BLaER1 treated with 17β-estradiol and CSF1 and Interleukin-3, amounts not matched to agents 10 nM and 100 nM (cell line): Measurements from ENCODE around the gene CDH4.

Experiments
- H3K27ac ChIP-seq, 11 experiments: shearing (Covaris generic); formaldehyde crosslinking; 2 replicates each; pipeline ENCODE4 v1.8.1; 2022
- H3K27me3 ChIP-seq, 11 experiments: shearing (Covaris generic); formaldehyde crosslinking; 2 replicates each; pipeline ENCODE4 v1.8.1; 2022
- H3K36me3 ChIP-seq, 11 experiments: shearing (Covaris generic); formaldehyde crosslinking; 2 replicates each; pipeline ENCODE4 v1.8.1; 2022
- H3K4me1 ChIP-seq, 10 experiments: shearing (Covaris generic); formaldehyde crosslinking; 2 replicates each; pipeline ENCODE4 v1.8.1; 2022
- H3K4me2 ChIP-seq, 11 experiments: shearing (Covaris generic); formaldehyde crosslinking; 2 replicates each; pipeline ENCODE4 v1.8.1; 2022
- H3K4me3 ChIP-seq, 10 experiments: shearing (Covaris generic); formaldehyde crosslinking; 2 replicates each; pipeline ENCODE4 v1.8.1; 2022
- H3K9ac ChIP-seq, 11 experiments: shearing (Covaris generic); formaldehyde crosslinking; 2 replicates each; pipeline ENCODE4 v1.8.1; 2022
- H3K9me3 ChIP-seq, 11 experiments: shearing (Covaris generic); formaldehyde crosslinking; replicated peaks in 1 of 11; 2 replicates each; pipeline ENCODE4 v1.8.1; 2022
- H4K20me1 ChIP-seq, 11 experiments: shearing (Covaris generic); formaldehyde crosslinking; 2 replicates each; pipeline ENCODE4 v1.8.1; 2022
- Cebpa-rat ChIP-seq, 11 experiments: shearing (Covaris generic); IDR thresholded peaks; 2 replicates each; pipeline ENCODE4 v1.8.1; 2022

CDH4 gene

DNA sequence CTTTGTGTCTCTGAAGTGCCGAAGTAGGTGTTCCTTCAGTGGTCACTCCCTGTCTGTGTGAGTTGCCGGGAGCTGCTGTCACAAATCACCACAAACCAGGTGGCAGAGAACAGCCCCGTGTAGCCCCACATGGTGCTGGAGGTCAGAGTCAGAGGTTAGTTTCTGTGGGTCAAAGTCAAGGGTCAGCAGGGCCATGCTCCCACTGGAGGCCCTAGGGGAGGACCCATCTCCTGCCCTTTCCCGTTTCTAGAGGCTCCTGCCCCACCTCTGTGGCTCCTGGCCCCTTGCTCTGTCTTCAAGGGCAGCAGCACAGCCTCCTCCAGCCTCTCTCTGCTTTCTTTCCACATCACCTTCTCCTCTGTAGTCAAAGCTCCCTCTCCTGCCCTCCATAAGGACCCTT lies 549.4 kb downstream of the CDH4 start:
- Histone ChIP-seq H3K4me3 (no peak overlapping the region), H4K20me1 (peaks cover 0 to 78% (median 33%) of the 10 kb centered on the region in 11 experiments; a peak in 17 of 22 replicates), H3K9ac (no peak overlapping the region), H3K9me3 (no peaks in the 10 kb centered on the region), H3K27ac (no peak overlapping the region), H3K27me3 (peaks cover 57 to 76% (median 65%) of the 10 kb centered on the region in 11 experiments), H3K4me2 (peak overlapping the region in 5 of 11 experiments; percentile 66 to 97 (median 86); a peak in 8 of 22 replicates), H3K4me1 (peaks cover 30 to 100% (median 92%) of the 10 kb centered on the region in 10 experiments; a peak in 19 of 20 replicates), H3K36me3 (no peaks in the 10 kb centered on the region)
- no peak for TF ChIP-seq Cebpa-rat (IDR thresholded peaks at IDR 0.05)

DNA sequence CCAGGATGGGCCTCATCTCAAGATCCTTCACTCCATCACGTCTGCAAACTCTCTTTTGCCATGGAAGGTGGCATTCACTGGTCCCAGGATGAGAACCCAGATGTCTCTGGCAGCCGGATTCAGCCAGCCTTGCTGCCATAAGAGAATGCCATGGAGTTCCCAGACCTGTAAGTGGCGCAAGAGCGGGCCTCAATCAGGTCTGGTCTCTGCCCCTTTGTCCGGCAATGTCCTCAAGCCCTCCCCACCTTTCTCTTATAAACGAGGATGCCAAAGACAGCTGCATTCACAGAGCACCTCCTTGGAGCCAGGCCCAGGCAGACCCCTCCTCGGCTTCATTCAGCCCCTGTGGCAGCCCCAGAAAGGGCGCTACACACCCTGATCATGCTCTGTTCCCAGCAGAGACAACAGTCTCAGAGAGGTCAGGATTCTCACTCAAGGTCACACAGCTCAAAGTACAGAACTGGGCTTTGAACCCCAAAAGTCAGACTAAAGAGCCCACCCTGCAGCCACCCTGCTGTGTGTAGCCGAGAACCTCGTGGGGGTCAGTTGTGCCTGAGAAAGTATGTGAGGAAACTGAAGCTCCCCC lies 549.9 kb downstream of the CDH4 start:
- peak overlapping the region in 8 of 11 experiments; percentile 60 to 97 (median 68); a peak in 11 of 22 replicates for H3K4me2 ChIP-seq
- no peak for TF ChIP-seq Cebpa-rat (IDR thresholded peaks at IDR 0.05)
- no peak overlapping the region for H3K4me3 ChIP-seq
- peaks cover 57 to 81% (median 69%) of the 10 kb centered on the region in 11 experiments for H3K27me3 ChIP-seq
- H3K9ac ChIP-seq: no peak overlapping the region
- no peak overlapping the region for H3K27ac ChIP-seq
- peaks cover 30 to 100% (median 92%) of the 10 kb centered on the region in 10 experiments; a peak in 19 of 20 replicates for H3K4me1 ChIP-seq
- no peaks in the 10 kb centered on the region for H3K36me3 ChIP-seq
- no peaks in the 10 kb centered on the region for H3K9me3 ChIP-seq
- peaks cover 0 to 79% (median 33%) of the 10 kb centered on the region in 11 experiments; a peak in 17 of 22 replicates for H4K20me1 ChIP-seq

DNA sequence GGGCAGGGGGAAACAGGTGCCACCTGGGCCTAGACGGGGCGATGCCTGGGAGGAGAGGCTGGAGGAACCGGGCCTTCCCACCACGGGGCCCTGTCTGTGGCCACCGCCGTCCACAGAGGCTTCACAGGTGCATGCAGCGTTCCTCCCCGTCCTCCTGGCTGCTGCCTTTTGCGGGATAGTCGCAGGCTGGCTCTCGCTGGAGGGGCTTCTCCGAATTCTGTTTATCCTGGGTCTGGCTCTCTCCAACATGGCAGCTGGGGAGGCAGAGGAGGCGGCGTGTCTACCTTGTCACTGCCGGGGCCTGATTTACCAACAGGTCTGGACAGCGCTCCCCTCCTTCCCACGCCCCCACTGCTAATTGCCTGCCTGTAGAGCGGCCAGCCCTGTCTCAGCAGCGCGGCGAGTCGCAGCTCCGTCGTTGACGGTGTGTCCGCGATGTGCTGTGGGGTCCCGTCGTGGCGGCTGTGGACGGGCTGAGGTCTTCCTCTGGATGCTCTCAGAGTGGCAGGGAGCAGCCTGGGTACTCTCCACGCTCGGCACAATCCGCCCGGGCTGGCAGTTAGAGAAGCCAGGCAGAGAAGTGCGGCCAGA lies 550.8 kb downstream of the CDH4 start:
- Histone ChIP-seq H4K20me1 (peaks cover 0 to 78% (median 35%) of the 10 kb centered on the region in 11 experiments; a peak in 17 of 22 replicates), H3K4me3 (no peak overlapping the region; a peak in 1 of 20 replicates), H3K4me1 (peaks cover 30 to 100% (median 89%) of the 10 kb centered on the region in 10 experiments; a peak in 19 of 20 replicates), H3K36me3 (no peaks in the 10 kb centered on the region), H3K27ac (no peak overlapping the region), H3K9me3 (no peaks in the 10 kb centered on the region), H3K27me3 (peaks cover 57 to 88% (median 76%) of the 10 kb centered on the region in 11 experiments), H3K9ac (no peak overlapping the region), H3K4me2 (peak overlapping the region in 9 of 11 experiments; percentile 51 to 97 (median 68); a peak in 16 of 22 replicates)
- TF ChIP-seq Cebpa-rat (IDR thresholded peaks at IDR 0.05): no peak

DNA sequence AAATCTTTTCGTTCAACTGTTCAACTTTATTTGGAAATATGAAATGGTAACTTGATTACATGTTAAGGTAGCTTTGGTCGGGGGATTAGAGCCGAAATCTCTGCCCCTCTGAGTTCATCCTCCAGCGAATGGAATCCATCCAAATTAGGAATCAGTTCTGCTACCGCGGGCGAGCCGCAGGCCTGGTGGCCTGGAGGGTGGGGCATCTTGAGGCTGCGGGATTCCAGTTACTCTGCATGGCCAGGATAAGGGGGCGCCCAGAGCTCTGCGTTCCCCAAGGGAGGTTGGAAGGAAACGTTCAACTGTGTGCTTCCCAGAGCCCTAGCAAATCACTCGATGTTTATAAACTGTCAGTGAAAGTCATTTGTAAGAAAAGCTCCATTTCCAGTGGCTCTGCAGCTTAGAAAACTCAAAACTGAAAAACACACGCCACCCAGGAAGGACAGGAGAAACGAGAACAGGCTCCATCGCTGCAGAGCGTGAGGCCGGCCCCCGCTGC lies 551.4 kb downstream of the CDH4 start:
- TF ChIP-seq Cebpa-rat (IDR thresholded peaks at IDR 0.05): no peak
- peak overlapping the region in 1 of 11 experiments; percentile 3; a peak in 1 of 22 replicates for H3K9ac ChIP-seq
- H3K36me3 ChIP-seq: no peaks in the 10 kb centered on the region
- peaks cover 30 to 94% (median 82%) of the 10 kb centered on the region in 10 experiments; a peak in 19 of 20 replicates for H3K4me1 ChIP-seq
- H3K9me3 ChIP-seq: no peaks in the 10 kb centered on the region
- H3K4me3 ChIP-seq: peak overlapping the region in 4 of 10 experiments; percentile 2 to 35 (median 16); a peak in 4 of 20 replicates
- peak overlapping the region; percentile 51 to 97 (median 66) for H3K4me2 ChIP-seq
- H4K20me1 ChIP-seq: peaks cover 0 to 71% (median 35%) of the 10 kb centered on the region in 11 experiments; a peak in 17 of 22 replicates
- H3K27me3 ChIP-seq: peaks cover 57 to 90% (median 78%) of the 10 kb centered on the region in 11 experiments
- H3K27ac ChIP-seq: peak overlapping the region in 1 of 11 experiments; percentile 10; a peak in 1 of 22 replicates

DNA sequence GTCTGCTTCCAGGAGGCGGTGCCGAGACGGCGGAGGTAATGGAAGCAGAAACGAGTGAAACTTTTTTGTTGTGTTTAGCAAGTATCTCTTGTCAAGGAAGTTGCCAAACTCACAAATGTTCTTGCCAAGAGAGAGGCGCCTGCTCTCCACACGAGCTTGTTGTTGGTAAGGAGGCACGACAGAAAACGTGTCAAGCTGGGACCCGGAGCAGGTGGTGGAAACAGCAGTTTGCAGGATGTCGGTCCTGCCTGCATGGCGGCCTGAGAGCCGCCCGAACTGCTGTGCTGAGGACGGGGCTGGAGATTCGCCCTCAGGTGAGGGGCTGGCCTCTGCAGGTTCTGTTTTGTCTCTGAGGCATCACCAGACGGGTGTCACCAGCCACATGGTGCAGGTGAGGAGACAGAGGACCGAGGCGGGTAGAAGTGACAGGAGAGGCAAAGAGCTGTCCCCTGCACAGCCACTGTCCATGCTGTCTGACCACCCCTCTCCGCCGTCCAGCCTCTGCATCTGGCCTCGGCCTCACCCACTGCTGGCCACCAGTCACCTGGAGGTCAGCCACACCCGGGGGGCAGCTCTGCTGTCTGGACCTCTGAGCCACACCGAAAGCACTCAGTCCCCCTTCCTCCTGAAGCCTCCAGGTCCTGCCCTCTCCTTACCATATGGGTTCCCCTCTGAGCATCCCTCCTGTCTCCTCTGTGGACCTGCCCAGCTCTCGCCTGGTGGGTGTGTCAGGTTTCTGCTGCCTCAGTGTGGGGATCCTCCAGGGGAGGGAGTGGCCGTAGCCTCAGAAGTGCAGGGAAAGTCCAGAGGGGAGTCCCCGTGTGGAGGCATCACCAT lies 552.1 kb downstream of the CDH4 start:
- Histone ChIP-seq H3K4me1 (peaks cover 30 to 88% (median 76%) of the 10 kb centered on the region in 10 experiments; a peak in 19 of 20 replicates), H3K4me3 (peak overlapping the region in 4 of 10 experiments; percentile 2 to 35 (median 16); a peak in 4 of 20 replicates), H3K4me2 (peak overlapping the region; percentile 51 to 97 (median 66)), H3K27ac (no peak overlapping the region; a peak in 1 of 22 replicates), H3K9ac (peak overlapping the region in 2 of 11 experiments; percentile 3 to 37; a peak in 2 of 22 replicates), H3K9me3 (no peaks in the 10 kb centered on the region), H4K20me1 (peaks cover 0 to 66% (median 35%) of the 10 kb centered on the region in 11 experiments; a peak in 17 of 22 replicates), H3K36me3 (no peaks in the 10 kb centered on the region), H3K27me3 (peaks cover 57 to 87% (median 78%) of the 10 kb centered on the region in 11 experiments)
- TF ChIP-seq Cebpa-rat (IDR thresholded peaks at IDR 0.05): peak in 2 of 11 experiments; percentile 38 to 42; a peak in 2 of 22 replicates

DNA sequence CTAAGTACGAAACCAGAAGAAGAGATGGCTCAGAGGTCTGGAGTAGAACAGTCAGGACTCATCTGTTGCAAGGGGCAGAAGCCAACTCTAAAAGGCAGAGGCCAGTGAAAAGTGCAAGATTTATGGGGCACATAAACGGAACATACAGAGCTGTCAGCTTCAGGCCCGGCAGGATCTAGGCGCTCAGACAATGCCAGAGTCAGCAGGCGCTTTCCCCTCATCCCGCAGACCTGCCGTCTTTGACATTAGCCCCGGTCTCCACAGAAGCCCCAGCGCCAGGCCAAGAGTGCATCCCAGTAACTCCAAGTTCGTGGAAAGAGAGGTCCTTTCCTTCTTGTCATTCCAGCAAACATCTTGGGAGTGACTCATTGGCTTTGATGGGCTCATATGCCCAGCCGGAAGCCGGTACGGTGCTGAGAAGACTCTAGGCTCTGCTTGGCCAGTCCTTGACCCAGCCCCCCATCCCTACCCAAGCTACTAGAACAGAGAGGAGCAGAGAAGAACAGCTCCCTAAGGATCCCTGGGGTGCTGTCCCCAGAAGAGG lies 552.8 kb downstream of the CDH4 start:
- Histone ChIP-seq H4K20me1 (peaks cover 0 to 59% (median 30%) of the 10 kb centered on the region in 11 experiments; a peak in 17 of 22 replicates), H3K27me3 (peaks cover 57 to 80% (median 76%) of the 10 kb centered on the region in 11 experiments), H3K36me3 (no peaks in the 10 kb centered on the region), H3K9me3 (no peaks in the 10 kb centered on the region), H3K4me1 (peaks cover 25 to 81% (median 69%) of the 10 kb centered on the region in 10 experiments; a peak in 19 of 20 replicates), H3K27ac (no peak overlapping the region; a peak in 1 of 22 replicates), H3K4me2 (peak overlapping the region in 8 of 11 experiments; percentile 60 to 97 (median 80); a peak in 14 of 22 replicates), H3K9ac (no peak overlapping the region), H3K4me3 (no peak overlapping the region)
- TF ChIP-seq Cebpa-rat (IDR thresholded peaks at IDR 0.05): no peak

DNA sequence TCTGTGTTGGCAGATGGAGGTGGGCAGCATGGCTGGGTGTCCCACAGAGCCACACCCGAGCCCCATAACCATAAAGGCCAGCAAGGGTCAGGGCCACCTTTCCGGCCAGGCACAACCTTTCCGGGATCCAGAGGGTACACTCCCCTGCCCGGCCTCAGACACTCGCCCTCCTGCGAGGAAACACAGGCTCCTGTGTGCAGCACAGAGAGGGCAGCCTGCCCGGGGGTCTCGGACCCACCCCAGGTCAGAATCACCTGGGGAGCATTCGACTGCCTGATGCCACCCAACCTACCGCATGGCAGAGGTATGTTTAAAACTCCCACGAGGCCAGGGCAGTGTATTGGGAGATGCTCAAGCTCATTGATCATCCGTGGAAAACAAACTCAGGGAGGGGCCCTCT lies 553.3 kb downstream of the CDH4 start:
- Histone ChIP-seq H3K9me3 (no peaks in the 10 kb centered on the region), H3K4me2 (peak overlapping the region in 10 of 11 experiments; percentile 14 to 97 (median 80); a peak in 18 of 22 replicates), H3K27ac (no peak overlapping the region), H4K20me1 (peaks cover 0 to 54% (median 25%) of the 10 kb centered on the region in 11 experiments; a peak in 15 of 22 replicates), H3K4me3 (no peak overlapping the region), H3K27me3 (peaks cover 55 to 74% (median 72%) of the 10 kb centered on the region in 11 experiments), H3K36me3 (no peaks in the 10 kb centered on the region), H3K9ac (no peak overlapping the region), H3K4me1 (peaks cover 21 to 80% (median 67%) of the 10 kb centered on the region in 10 experiments; a peak in 19 of 20 replicates)
- no peak for TF ChIP-seq Cebpa-rat (IDR thresholded peaks at IDR 0.05)

DNA sequence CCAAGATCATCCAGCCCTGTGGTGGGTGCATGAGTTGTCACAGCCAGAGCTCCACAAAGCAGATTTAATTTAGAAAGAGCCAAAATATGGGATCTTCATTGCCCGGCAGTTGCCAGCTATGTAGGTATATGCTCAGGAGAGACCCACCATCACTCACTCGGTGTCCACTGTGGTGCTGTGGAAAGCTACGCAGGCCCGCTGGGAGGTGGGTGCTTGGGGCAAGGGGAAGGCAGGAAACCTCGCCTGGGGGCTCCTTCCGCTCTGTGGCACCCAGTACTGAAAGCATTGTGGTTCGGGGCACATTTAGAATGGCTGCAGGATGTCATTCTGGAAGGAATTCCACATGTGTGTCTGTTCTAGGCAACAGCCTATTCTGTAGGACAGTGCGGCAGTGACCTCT lies 553.7 kb downstream of the CDH4 start:
- no peaks in the 10 kb centered on the region for H3K36me3 ChIP-seq
- H3K4me2 ChIP-seq: peak overlapping the region in 10 of 11 experiments; percentile 14 to 97 (median 80); a peak in 18 of 22 replicates
- H3K27ac ChIP-seq: no peak overlapping the region
- H3K27me3 ChIP-seq: peaks cover 51 to 74% (median 68%) of the 10 kb centered on the region in 11 experiments
- peaks cover 21 to 80% (median 67%) of the 10 kb centered on the region in 10 experiments; a peak in 19 of 20 replicates for H3K4me1 ChIP-seq
- H3K9me3 ChIP-seq: no peaks in the 10 kb centered on the region
- H3K4me3 ChIP-seq: no peak overlapping the region
- TF ChIP-seq Cebpa-rat (IDR thresholded peaks at IDR 0.05): no peak
- H3K9ac ChIP-seq: no peak overlapping the region
- H4K20me1 ChIP-seq: peaks cover 0 to 50% (median 22%) of the 10 kb centered on the region in 11 experiments; a peak in 16 of 22 replicates
